Caco-2 (cell line): ENCODE measurements around the gene FANCC. TPM values are rescaled to one million over a fixed set of nuclear protein-coding genes. Genes with fewer than 3 reads are reported as not detected.

Source experiments
- BruUV-seq: library from RNA; stranded (reverse); fragments of 400-500 nt; replicated peaks from 2 replicates; lab custom pipeline; 2021; lab: Mats Ljungman, UMichigan
- CTCF ChIA-PET: fragments of 300-600 bp; sonication (Branson Sonifier 250); formaldehyde crosslinking; loops from one replicate; lab custom pipeline; 2022; ENCODE audit warnings: antibody characterized with exemption; lab: Charles Lee
- POLR2A ChIA-PET: fragments of 300-600 bp; sonication (Branson Sonifier 250); formaldehyde crosslinking; loops from one replicate; lab custom pipeline; 2022; ENCODE audit warnings: antibody characterized with exemption; lab: Charles Lee
- DNase-seq, 2 experiments: peaks; one replicate each; pipeline versions ENCODE4 v3.0.0 to v3.0.0-alpha.2; 2020 to 2022
- H3K27me3 ChIP-seq: replicated peaks from 2 replicates; pipeline ENCODE4 v1.6.0; 2011; ENCODE audit warnings: low read length; ENCODE audit not compliant: control insufficient read depth, insufficient read depth
- H3K36me3 ChIP-seq: 2 replicates; pipeline ENCODE4 v1.5.1; 2011; ENCODE audit warnings: low read length; ENCODE audit not compliant: control insufficient read depth, insufficient read depth
- H3K4me1 ChIP-seq: fragments of 250-450 bp; sonication (Bioruptor Pico); 2 replicates; pipeline ENCODE4 v1.5.1; 2020; ENCODE audit warnings: mild to moderate bottlenecking
- H3K4me3 ChIP-seq: 2 replicates; pipeline ENCODE4 v1.5.1; 2011; ENCODE audit warnings: low read depth, mild to moderate bottlenecking, control low read depth, low read length
- H3K9me3 ChIP-seq: fragments of 250-450 bp; sonication (Bioruptor Pico); 2 replicates; pipeline ENCODE4 v1.5.1; 2020; ENCODE audit warnings: mild to moderate bottlenecking, moderate library complexity
- H3K27ac Mint-ChIP-seq: one replicate; pipeline ENCODE4 v1.8.0; 2022; ENCODE audit warnings: mixed read lengths; ENCODE audit not compliant: unreplicated experiment
- H3K27me3 Mint-ChIP-seq: one replicate; pipeline ENCODE4 v1.8.0; 2022; ENCODE audit warnings: mixed read lengths; ENCODE audit not compliant: insufficient read depth, unreplicated experiment
- H3K36me3 Mint-ChIP-seq: one replicate; pipeline ENCODE4 v1.8.0; 2022; ENCODE audit warnings: mild to moderate bottlenecking, mixed read lengths; ENCODE audit not compliant: insufficient read depth, unreplicated experiment
- H3K4me1 Mint-ChIP-seq: one replicate; pipeline ENCODE4 v1.8.0; 2022; ENCODE audit warnings: low read depth, mixed read lengths; ENCODE audit not compliant: unreplicated experiment
- H3K4me3 Mint-ChIP-seq: one replicate; pipeline ENCODE4 v1.8.0; 2022; ENCODE audit warnings: mild to moderate bottlenecking, moderate library complexity, mixed read lengths; ENCODE audit not compliant: unreplicated experiment
- H3K9me3 Mint-ChIP-seq: one replicate; pipeline ENCODE4 v1.8.0; 2022; ENCODE audit warnings: mixed read lengths; ENCODE audit not compliant: unreplicated experiment
- CTCF ChIP-seq, 2 experiments: fragments of 200-600 bp in 1 of 2; IDR thresholded peaks; 1 replicate in 1 of 2; 2 replicates in 1 of 2; pipeline versions ENCODE4 v1.5.1 to v1.8.0; 2011 to 2022; ENCODE audit warnings: antibody characterized with exemption in 1 of 2, control low read depth in 1 of 2, inconsistent platforms in 1 of 2, low read depth in 1 of 2, low read length in 1 of 2, mild to moderate bottlenecking in 1 of 2, moderate library complexity in 1 of 2; ENCODE audit not compliant: insufficient read depth in 1 of 2, severe bottlenecking in 1 of 2, unreplicated experiment in 1 of 2
- intact Hi-C: fragments of 100-400 bp; cut with micrococcal nuclease; formaldehyde crosslinking; loops from one replicate; pipeline ENCODE4 v1.10.0; 2022; ENCODE audit not compliant: unreplicated experiment
- total RNA-seq: library from RNA; stranded (reverse); gene quantifications from 2 replicates; pipeline ENCODE4 v1.2.3, GENCODE V29; 2022

Gene FANCC
- total RNA-seq, 1 experiment from 2014 or later, result 29.2 TPM

GRCh38 chr9:95249986-95250385 is 67.5 kb downstream of the FANCC start:
- H3K9me3 Mint-ChIP-seq, result no peaks in the 10 kb centered on the region
- ChIA-PET CTCF (no interaction called here), POLR2A (no interaction called here)
- H3K9me3 ChIP-seq, result no peaks in the 10 kb centered on the region
- no peak overlapping the region for H3K27ac Mint-ChIP-seq
- no peak overlapping the region for H3K4me3 ChIP-seq
- DNase-seq, result no peak
- H3K4me1 Mint-ChIP-seq, result no peaks in the 10 kb centered on the region
- no peaks in the 10 kb centered on the region for H3K4me1 ChIP-seq
- intact Hi-C loops, result no loop called here
- TF ChIP-seq CTCF (IDR thresholded peaks at IDR 0.05; ENCODE audit: insufficient read depth in 1 of 2, low read depth in 1 of 2, low read length in 1 of 2, severe bottlenecking in 1 of 2, unreplicated experiment in 1 of 2), result no peak
- no peaks in the 10 kb centered on the region for H3K27me3 Mint-ChIP-seq
- no peaks in the 10 kb centered on the region for H3K27me3 ChIP-seq
- H3K36me3 Mint-ChIP-seq, result peaks cover 12% of the 10 kb centered on the region
- no TSS peak for BruUV-seq
- H3K36me3 ChIP-seq, result no peaks in the 10 kb centered on the region; the same call in 1 of the 2 replicates
- no peak overlapping the region for H3K4me3 Mint-ChIP-seq

GRCh38 chr9:95246547-95246946 is 71.0 kb downstream of the FANCC start:
- intact Hi-C loops, result no loop called here
- no peaks in the 10 kb centered on the region for H3K9me3 ChIP-seq
- Mint-ChIP-seq H3K27ac (no peak overlapping the region), H3K4me3 (no peak overlapping the region), H3K9me3 (no peaks in the 10 kb centered on the region), H3K27me3 (no peaks in the 10 kb centered on the region), H3K4me1 (no peaks in the 10 kb centered on the region), H3K36me3 (peaks cover 17% of the 10 kb centered on the region)
- CTCF ChIA-PET, result no interaction called here
- no peak for TF ChIP-seq CTCF (IDR thresholded peaks at IDR 0.05; ENCODE audit: insufficient read depth in 1 of 2, low read depth in 1 of 2, low read length in 1 of 2, severe bottlenecking in 1 of 2, unreplicated experiment in 1 of 2)
- no peaks in the 10 kb centered on the region for H3K4me1 ChIP-seq
- H3K36me3 ChIP-seq, result no peaks in the 10 kb centered on the region
- no peak for DNase-seq
- no peaks in the 10 kb centered on the region for H3K27me3 ChIP-seq
- POLR2A ChIA-PET, result no interaction called here
- no TSS peak for BruUV-seq
- no peak overlapping the region for H3K4me3 ChIP-seq

GRCh38 chr9:95242613-95243012 is 74.9 kb downstream of the FANCC start:
- intact Hi-C loops, result no loop called here

More at GRCh38 chr9:95242613-95243012, 74.9 kb downstream of the FANCC start:
- H3K27me3 ChIP-seq, result no peaks in the 10 kb centered on the region
- no peak for DNase-seq
- Mint-ChIP-seq H3K4me1 (no peaks in the 10 kb centered on the region), H3K27ac (no peak overlapping the region), H3K36me3 (peaks cover 23% of the 10 kb centered on the region), H3K4me3 (no peak overlapping the region), H3K9me3 (no peaks in the 10 kb centered on the region), H3K27me3 (no peaks in the 10 kb centered on the region)
- ChIA-PET POLR2A (no interaction called here), CTCF (no interaction called here)
- no peak for TF ChIP-seq CTCF (IDR thresholded peaks at IDR 0.05; ENCODE audit: insufficient read depth in 1 of 2, low read depth in 1 of 2, low read length in 1 of 2, severe bottlenecking in 1 of 2, unreplicated experiment in 1 of 2)
- no TSS peak for BruUV-seq
- no peaks in the 10 kb centered on the region for H3K36me3 ChIP-seq
- H3K4me1 ChIP-seq, result no peaks in the 10 kb centered on the region
- H3K4me3 ChIP-seq, result no peak overlapping the region
- H3K9me3 ChIP-seq, result no peaks in the 10 kb centered on the region
